Inflammatory macrophage (primary cell): Measurements from ENCODE around the gene WEE1.
A peak's percentile ranks its signal among the peaks of the same experiment; 100 is the strongest.
"Not testable (repeated sequence)": the region's sequence is repeated elsewhere in the genome, so short reads cannot be mapped to it uniquely, and the experiment has no call there.

Source experiments
- DNase-seq, 2 donors: peaks; one replicate each; pipeline ENCODE4 v3.0.0-alpha.2; 2020 to 2022

Gene WEE1

GRCh38 chr11:9600644-9601036 is 27.2 kb downstream of the WEE1 start:
- no peak for DNase-seq

GRCh38 chr11:9601037-9601875 is 27.8 kb downstream of the WEE1 start:
- peak; percentile 69 to 70 for DNase-seq

GRCh38 chr11:9601876-9602199 is 28.4 kb downstream of the WEE1 start:
- DNase-seq = no peak

GRCh38 chr11:9603214-9603613 is 29.7 kb downstream of the WEE1 start:
- DNase-seq = not testable (repeated sequence)

GRCh38 chr11:9604134-9604533 is 30.7 kb downstream of the WEE1 start:
- DNase-seq = no peak

- no peak for DNase-seq
Observed at GRCh38 chr11:9605742-9606141, 32.3 kb downstream of the WEE1 start.

GRCh38 chr11:9606809-9607510 is 33.5 kb downstream of the WEE1 start:
- DNase-seq = no peak

- no peak for DNase-seq
Observed at GRCh38 chr11:9607511-9607899, 34.0 kb downstream of the WEE1 start.

- no peak for DNase-seq
Observed at GRCh38 chr11:9609002-9609759, 35.7 kb downstream of the WEE1 start.

- no peak for DNase-seq
Observed at GRCh38 chr11:9609841-9610240, 36.4 kb downstream of the WEE1 start.

- DNase-seq = peak; percentile 91 to 93
Observed at GRCh38 chr11:9613118-9613829, 39.8 kb downstream of the WEE1 start.

GRCh38 chr11:9613830-9614762 is 40.6 kb downstream of the WEE1 start:
- DNase-seq = peak; percentile 77 to 90

GRCh38 chr11:9615031-9615451 is 41.6 kb downstream of the WEE1 start:
- DNase-seq = peak; percentile 54 to 69

GRCh38 chr11:9616042-9616675 is 42.7 kb downstream of the WEE1 start:
- no peak for DNase-seq

GRCh38 chr11:9616858-9617257 is 43.4 kb downstream of the WEE1 start:
- no peak for DNase-seq

GRCh38 chr11:9617940-9618339 is 44.5 kb downstream of the WEE1 start:
- DNase-seq = no peak

- DNase-seq = no peak
Observed at GRCh38 chr11:9619004-9619403, 45.5 kb downstream of the WEE1 start.

GRCh38 chr11:9619971-9620370 is 46.5 kb downstream of the WEE1 start:
- DNase-seq = no peak

- not testable (repeated sequence) for DNase-seq
Observed at GRCh38 chr11:9622353-9622752, 48.9 kb downstream of the WEE1 start.

- not testable (repeated sequence) for DNase-seq
Observed at GRCh38 chr11:9623053-9623452, 49.6 kb downstream of the WEE1 start.

- DNase-seq = no peak
Observed at GRCh38 chr11:9624448-9624847, 51.0 kb downstream of the WEE1 start.
